CD8-positive, alpha-beta memory T cell (primary cell): ENCODE results near the gene DESI2. TPM values are rescaled to one million over a fixed set of nuclear protein-coding genes. Genes with fewer than 3 reads are reported as not detected.
"Not testable (repeated sequence)": the region's sequence is repeated elsewhere in the genome, so short reads cannot be mapped to it uniquely, and the experiment has no call there.

Experiments
- CTCF ChIA-PET: fragments of 350-600 bp; sonication (Branson Sonifier 250); formaldehyde crosslinking; loops from one replicate; lab custom pipeline; 2021; ENCODE audit warnings: antibody characterized with exemption; lab: Charles Lee
- POLR2A ChIA-PET: fragments of 350-600 bp; sonication (Branson Sonifier 250); formaldehyde crosslinking; loops from one replicate; lab custom pipeline; 2021; ENCODE audit warnings: antibody characterized with exemption; lab: Charles Lee
- DNase-seq, 5 donors: peaks; one replicate each; pipeline versions ENCODE4 v3.0.0 to v3.0.0-alpha.2; 2020 to 2022; ENCODE audit warnings: mixed read lengths in 1 of 5
- H3K27ac ChIP-seq: one replicate; pipeline ENCODE4 v1.7.0; 2013; ENCODE audit warnings: low read depth, mild to moderate bottlenecking, low read length, moderate library complexity
- H3K27me3 ChIP-seq: 2 replicates; pipeline ENCODE4 v1.7.0; 2013; ENCODE audit warnings: low read length, mild to moderate bottlenecking; ENCODE audit not compliant: insufficient read depth, poor library complexity, severe bottlenecking
- H3K36me3 ChIP-seq: 2 replicates; pipeline ENCODE4 v1.7.0; 2013; ENCODE audit warnings: mild to moderate bottlenecking, low read length, moderate library complexity; ENCODE audit not compliant: insufficient read depth
- H3K4me1 ChIP-seq: 2 replicates; pipeline ENCODE4 v1.7.0; 2013; ENCODE audit warnings: mild to moderate bottlenecking, low read length, moderate library complexity; ENCODE audit not compliant: insufficient read depth
- H3K4me3 ChIP-seq: 2 replicates; pipeline ENCODE4 v1.7.0; 2013; ENCODE audit warnings: mild to moderate bottlenecking, low read length
- H3K9me3 ChIP-seq: 2 replicates; pipeline ENCODE4 v1.7.0; 2013; ENCODE audit warnings: mild to moderate bottlenecking, low read length
- H3K27ac Mint-ChIP-seq, 8 donors: one replicate each; pipeline ENCODE4 v1.8.0; 2020 to 2021; ENCODE audit warnings: mixed read lengths in 8 of 8, mild to moderate bottlenecking in 6 of 8, inconsistent platforms in 3 of 8, moderate library complexity in 3 of 8
- H3K27me3 Mint-ChIP-seq, 2 donors: one replicate each; pipeline ENCODE4 v1.8.0; 2020 to 2021; ENCODE audit warnings: mixed read lengths in 2 of 2, mild to moderate bottlenecking in 1 of 2, moderate library complexity in 1 of 2
- H3K36me3 Mint-ChIP-seq, 3 donors: one replicate each; pipeline ENCODE4 v1.8.0; 2020 to 2021; ENCODE audit warnings: mixed read lengths in 3 of 3, inconsistent platforms in 1 of 3, mild to moderate bottlenecking in 1 of 3
- H3K4me1 Mint-ChIP-seq, 3 donors: one replicate each; pipeline ENCODE4 v1.8.0; 2020 to 2021; ENCODE audit warnings: mixed read lengths in 3 of 3, inconsistent platforms in 1 of 3, mild to moderate bottlenecking in 1 of 3
- H3K4me3 Mint-ChIP-seq, 7 donors: one replicate each; pipeline ENCODE4 v1.8.0; 2020 to 2021; ENCODE audit warnings: mixed read lengths in 7 of 7, mild to moderate bottlenecking in 6 of 7, moderate library complexity in 4 of 7, inconsistent platforms in 2 of 7
- H3K9me3 Mint-ChIP-seq, 5 donors: one replicate each; pipeline ENCODE4 v1.8.0; 2020 to 2022; ENCODE audit warnings: mixed read lengths in 5 of 5, mild to moderate bottlenecking in 3 of 5, moderate library complexity in 2 of 5, inconsistent platforms in 1 of 5
- polyA plus RNA-seq: library from polyadenylated mRNA; unstranded; fragments of 300-500 nt; fragmentation: Illumina TruSeq; gene quantifications from one replicate; pipeline ENCODE4 v1.2.3, GENCODE V29; 2021
- total RNA-seq, 2 experiments: library from RNA; stranded (reverse); gene quantifications; one replicate each; pipeline ENCODE4 v1.2.3, GENCODE V29; 2021

DESI2 gene
- total and polyA plus RNA-seq, 3 experiments from 2014 or later: 21.4 to 33.7 (median 32.9) TPM

GRCh38 chr1:244657421-244657820 lies 4.5 kb downstream of the DESI2 start:
- no peaks in the 10 kb centered on the region for H3K36me3 ChIP-seq
- no peak for DNase-seq
- no peaks in the 10 kb centered on the region for H3K9me3 ChIP-seq
- peaks cover 27 to 34% (median 32%) of the 10 kb centered on the region in 3 donors for H3K4me1 Mint-ChIP-seq
- H3K27ac Mint-ChIP-seq: peak overlapping the region in 1 of 8 donors; percentile 28
- no peaks in the 10 kb centered on the region for H3K27me3 Mint-ChIP-seq
- no peak overlapping the region for H3K4me3 ChIP-seq
- H3K27me3 ChIP-seq: no peaks in the 10 kb centered on the region
- CTCF ChIA-PET: no interaction called here
- H3K36me3 Mint-ChIP-seq: peaks cover 0 to 40% (median 5%) of the 10 kb centered on the region in 3 donors
- H3K4me1 ChIP-seq: peaks cover 25% of the 10 kb centered on the region
- no peaks in the 10 kb centered on the region for H3K9me3 Mint-ChIP-seq
- H3K27ac ChIP-seq: no peak overlapping the region
- POLR2A ChIA-PET: no interaction called here
- H3K4me3 Mint-ChIP-seq: peak overlapping the region in 1 of 7 donors; percentile 29

GRCh38 chr1:244659694-244660093 lies 6.8 kb downstream of the DESI2 start:
- H3K4me1 ChIP-seq: peaks cover 13% of the 10 kb centered on the region
- H3K9me3 Mint-ChIP-seq: no peaks in the 10 kb centered on the region
- no peaks in the 10 kb centered on the region for H3K9me3 ChIP-seq

GRCh38 chr1:244660595-244660994 lies 7.7 kb downstream of the DESI2 start:
- Histone ChIP-seq H3K4me1 (peaks cover 11% of the 10 kb centered on the region), H3K9me3 (no peaks in the 10 kb centered on the region), H3K27ac (no peak overlapping the region), H3K36me3 (no peaks in the 10 kb centered on the region), H3K27me3 (no peaks in the 10 kb centered on the region), H3K4me3 (no peak overlapping the region)
- H3K4me1 Mint-ChIP-seq: peaks cover 36 to 44% (median 40%) of the 10 kb centered on the region in 3 donors
- no peaks in the 10 kb centered on the region for H3K9me3 Mint-ChIP-seq
- H3K27me3 Mint-ChIP-seq: no peaks in the 10 kb centered on the region
- POLR2A ChIA-PET: no interaction called here
- no peak overlapping the region for H3K27ac Mint-ChIP-seq
- CTCF ChIA-PET: no interaction called here
- peaks cover 0 to 40% (median 5%) of the 10 kb centered on the region in 3 donors for H3K36me3 Mint-ChIP-seq
- no peak for DNase-seq
- no peak overlapping the region for H3K4me3 Mint-ChIP-seq

More at GRCh38 chr1:244659694-244660093, 6.8 kb downstream of the DESI2 start:
- Mint-ChIP-seq H3K4me3 (no peak overlapping the region), H3K27me3 (no peaks in the 10 kb centered on the region), H3K4me1 (peaks cover 36 to 44% (median 40%) of the 10 kb centered on the region in 3 donors), H3K27ac (peak overlapping the region in 1 of 8 donors; percentile 25), H3K36me3 (peaks cover 0 to 40% (median 5%) of the 10 kb centered on the region in 3 donors)
- no peak for DNase-seq
- Histone ChIP-seq H3K27me3 (no peaks in the 10 kb centered on the region), H3K27ac (no peak overlapping the region), H3K4me3 (no peak overlapping the region), H3K36me3 (no peaks in the 10 kb centered on the region)
- CTCF ChIA-PET: no interaction called here
- POLR2A ChIA-PET: no interaction called here

DNA sequence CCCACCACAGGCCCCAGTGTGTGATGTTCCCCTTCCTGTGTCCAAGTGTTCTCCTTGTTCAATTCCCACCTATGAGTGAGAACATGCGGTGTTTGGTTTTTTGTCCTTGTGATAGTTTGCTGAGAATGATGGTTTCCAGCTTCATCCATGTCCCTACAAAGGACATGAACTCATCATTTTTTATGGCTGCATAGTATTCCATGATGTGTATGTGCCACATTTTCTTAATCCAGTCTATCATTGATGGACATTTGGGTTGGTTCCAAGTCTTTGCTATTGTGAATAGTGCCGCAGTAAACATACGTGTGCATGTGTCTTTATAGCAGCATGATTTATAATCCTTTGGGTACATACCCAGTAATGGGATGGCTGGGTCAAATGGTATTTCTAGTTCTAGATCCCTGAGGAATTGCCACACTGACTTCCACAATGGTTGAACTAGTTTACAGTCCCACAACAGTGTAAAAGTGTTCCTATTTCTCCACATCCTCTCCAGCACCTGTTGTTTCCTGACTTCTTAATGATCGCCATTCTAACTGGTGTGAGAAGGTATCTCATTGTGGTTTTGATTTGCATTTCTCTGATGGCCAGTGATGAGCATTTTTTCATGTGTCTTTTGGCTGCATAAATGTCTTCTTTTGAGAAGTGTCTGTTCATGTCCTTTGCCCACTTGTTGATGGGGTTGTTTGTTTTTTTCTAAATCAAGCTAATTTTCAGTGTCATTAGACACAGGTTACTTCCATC lies 8.8 kb downstream of the DESI2 start:
- peaks cover 0 to 35% (median 5%) of the 10 kb centered on the region in 3 donors for H3K36me3 Mint-ChIP-seq
- CTCF ChIA-PET, H3K4me3 Mint-ChIP-seq: not testable (repeated sequence)

GRCh38 chr1:244662599-244662998 lies 9.7 kb downstream of the DESI2 start:
- POLR2A ChIA-PET: no interaction called here
- CTCF ChIA-PET: no interaction called here
- Histone ChIP-seq H3K4me1 (peaks cover 6% of the 10 kb centered on the region), H3K9me3 (no peaks in the 10 kb centered on the region), H3K27ac (no peak overlapping the region), H3K36me3 (no peaks in the 10 kb centered on the region), H3K4me3 (no peak overlapping the region), H3K27me3 (no peaks in the 10 kb centered on the region)
- H3K27me3 Mint-ChIP-seq: no peaks in the 10 kb centered on the region
- H3K27ac Mint-ChIP-seq: peak overlapping the region in 2 of 8 donors; percentile 10 to 31
- peaks cover 28 to 37% (median 33%) of the 10 kb centered on the region in 3 donors for H3K4me1 Mint-ChIP-seq
- no peak for DNase-seq
- H3K36me3 Mint-ChIP-seq: peaks cover 0 to 29% (median 2%) of the 10 kb centered on the region in 3 donors
- no peak overlapping the region for H3K4me3 Mint-ChIP-seq
- H3K9me3 Mint-ChIP-seq: no peaks in the 10 kb centered on the region

More for the DNA sequence above, 8.8 kb downstream of the DESI2 start:
- H3K27me3 Mint-ChIP-seq, H3K4me1 ChIP-seq, H3K27ac Mint-ChIP-seq, H3K9me3 ChIP-seq, H3K4me3 ChIP-seq, H3K27ac ChIP-seq, H3K36me3 ChIP-seq, POLR2A ChIA-PET, H3K9me3 Mint-ChIP-seq, DNase-seq, H3K27me3 ChIP-seq: not testable (repeated sequence)
- H3K4me1 Mint-ChIP-seq: peaks cover 31 to 44% (median 40%) of the 10 kb centered on the region in 3 donors

DNA sequence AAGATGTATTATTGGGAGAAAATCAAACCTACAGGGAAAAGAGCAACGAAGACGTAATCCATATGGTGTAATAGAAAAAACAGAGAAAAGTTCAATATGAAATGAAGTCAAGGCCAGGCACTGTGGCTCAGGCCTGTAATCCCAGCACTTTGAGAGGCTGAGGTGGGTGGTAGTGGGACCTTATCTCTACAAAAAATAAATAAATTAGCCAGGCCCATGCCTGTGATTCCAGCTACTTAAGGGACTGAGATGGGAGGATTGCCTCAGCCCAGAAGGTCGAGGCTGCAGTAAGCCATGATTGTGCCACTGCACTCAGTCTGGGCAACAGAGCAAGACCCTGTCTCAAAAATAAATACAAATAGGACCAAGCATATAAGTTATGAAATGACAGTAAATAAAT lies 11.4 kb downstream of the DESI2 start:
- ChIA-PET CTCF (no interaction called here), POLR2A (interaction anchor here (0.6 kb wide), 1 partner anchor 203 kb away, joined by 3 read pairs; no protein-coding TSS in a partner anchor)
- no peak overlapping the region for H3K4me3 Mint-ChIP-seq
- no peak overlapping the region for H3K27ac Mint-ChIP-seq
- H3K36me3 Mint-ChIP-seq: peaks cover 0 to 16% (median 0%) of the 10 kb centered on the region in 3 donors
- peaks cover 18 to 22% (median 21%) of the 10 kb centered on the region in 3 donors for H3K4me1 Mint-ChIP-seq
- Histone ChIP-seq H3K4me1 (peaks cover 6% of the 10 kb centered on the region), H3K4me3 (no peak overlapping the region), H3K27me3 (no peaks in the 10 kb centered on the region), H3K27ac (no peak overlapping the region), H3K36me3 (no peaks in the 10 kb centered on the region), H3K9me3 (no peaks in the 10 kb centered on the region)
- no peaks in the 10 kb centered on the region for H3K27me3 Mint-ChIP-seq
- no peak for DNase-seq
- no peaks in the 10 kb centered on the region for H3K9me3 Mint-ChIP-seq

GRCh38 chr1:244665771-244666217 lies 12.9 kb downstream of the DESI2 start:
- Mint-ChIP-seq H3K4me1 (peaks cover 21 to 23% (median 22%) of the 10 kb centered on the region in 3 donors), H3K27me3 (no peaks in the 10 kb centered on the region), H3K27ac (no peak overlapping the region), H3K4me3 (no peak overlapping the region), H3K36me3 (peaks cover 0 to 13% (median 2%) of the 10 kb centered on the region in 3 donors), H3K9me3 (no peaks in the 10 kb centered on the region)
- Histone ChIP-seq H3K4me3 (no peak overlapping the region), H3K9me3 (no peaks in the 10 kb centered on the region), H3K27me3 (no peaks in the 10 kb centered on the region), H3K27ac (no peak overlapping the region), H3K36me3 (no peaks in the 10 kb centered on the region), H3K4me1 (peaks cover 6% of the 10 kb centered on the region)
- DNase-seq: peak in 1 of 5 donors; percentile 9
- ChIA-PET POLR2A (no interaction called here), CTCF (no interaction called here)

GRCh38 chr1:244666672-244667418 lies 13.9 kb downstream of the DESI2 start:
- Mint-ChIP-seq H3K36me3 (peaks cover 0 to 18% (median 4%) of the 10 kb centered on the region in 3 donors), H3K4me1 (peaks cover 24 to 31% (median 30%) of the 10 kb centered on the region in 3 donors), H3K27ac (peak overlapping the region in 1 of 8 donors; percentile 24)
- H3K9me3 Mint-ChIP-seq, POLR2A ChIA-PET, H3K27me3 Mint-ChIP-seq, CTCF ChIA-PET, H3K4me3 Mint-ChIP-seq, H3K4me1 ChIP-seq, H3K36me3 ChIP-seq, H3K27me3 ChIP-seq, H3K27ac ChIP-seq, H3K4me3 ChIP-seq, DNase-seq, H3K9me3 ChIP-seq: not testable (repeated sequence)
